AG04449 (cell line): ENCODE results near the gene PLEKHA6.

Experiments
- CTCF ChIA-PET: fragments of 350-600 bp; formaldehyde crosslinking; extraction: SDS; loops from one replicate; lab custom pipeline; 2021; ENCODE audit warnings: antibody characterized with exemption; lab: Yijun Ruan, JAX
- POLR2A ChIA-PET: fragments of 400-600, 350-600 bp; formaldehyde crosslinking; extraction: SDS; loops from one replicate; lab custom pipeline; 2020; ENCODE audit warnings: antibody characterized with exemption, inconsistent platforms; lab: Yijun Ruan, JAX
- DNase-seq: peaks from one replicate; pipeline ENCODE4 v3.0.0-alpha.2; 2010; ENCODE audit warnings: low read depth, low spot score
- H3K4me3 ChIP-seq: 2 replicates; pipeline ENCODE4 v1.5.1; 2011; ENCODE audit warnings: low read depth, mild to moderate bottlenecking, control low read depth, low read length
- CTCF ChIP-seq: IDR thresholded peaks from one replicate; pipeline ENCODE4 v1.5.1; 2011; ENCODE audit warnings: mild to moderate bottlenecking, moderate library complexity, low read length, control low read depth, inconsistent platforms; ENCODE audit not compliant: insufficient read depth; ENCODE audit errors: missing control alignments

Gene PLEKHA6

DNA sequence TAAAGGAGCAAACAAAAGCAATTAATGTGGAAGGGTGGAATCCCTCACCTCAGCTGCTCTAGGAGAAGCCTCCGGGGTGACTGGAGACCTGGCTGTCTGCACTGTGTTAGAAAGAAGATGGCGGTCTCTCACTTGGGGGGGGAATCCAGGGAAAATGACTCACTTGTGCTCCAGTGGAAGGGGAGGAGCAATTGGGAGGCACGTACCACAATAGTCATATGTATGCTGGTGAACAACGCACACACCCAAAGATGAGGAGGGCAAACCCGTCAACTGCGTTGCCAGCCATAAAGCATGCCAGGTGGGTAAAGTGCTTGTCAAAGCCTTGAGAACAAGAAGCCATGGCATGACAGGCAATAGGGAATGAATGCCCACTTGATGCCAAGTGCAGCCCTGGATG, 22.1 kb downstream of the PLEKHA6 start:
- TF ChIP-seq CTCF = no peak
- POLR2A ChIA-PET = no interaction called here
- no peak for DNase-seq
- CTCF ChIA-PET = interaction anchor here (0.9 to 1.8 kb wide), 3 partner anchors 12 to 79 kb away, joined by 3 to 4 read pairs (median 3); no protein-coding TSS in a partner anchor
- H3K4me3 ChIP-seq = no peak overlapping the region

DNA sequence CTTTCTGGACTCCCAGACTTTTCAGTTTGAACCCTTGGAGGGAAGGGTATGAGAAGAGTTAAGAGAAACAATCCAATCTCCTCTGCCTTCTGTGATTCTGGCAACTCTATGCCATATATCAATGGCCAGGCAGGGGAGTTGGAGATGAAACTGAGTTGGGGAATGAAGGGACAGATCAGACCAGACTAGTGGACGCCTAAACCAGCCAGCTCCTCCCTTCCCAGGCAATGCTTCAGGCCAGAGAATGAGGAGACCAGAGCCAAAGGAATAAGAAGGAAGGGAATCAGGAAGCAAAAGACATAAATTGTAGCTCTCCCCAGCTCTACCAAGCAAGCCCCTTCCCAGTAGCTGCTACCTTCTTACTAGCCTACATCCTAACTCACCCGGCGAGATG, 22.7 kb downstream of the PLEKHA6 start:
- TF ChIP-seq CTCF = no peak
- no peak overlapping the region for H3K4me3 ChIP-seq
- ChIA-PET CTCF (interaction anchor here (0.9 to 1.8 kb wide), 3 partner anchors 13 to 79 kb away, joined by 3 to 4 read pairs (median 3); no protein-coding TSS in a partner anchor), POLR2A (no interaction called here)
- DNase-seq = no peak

DNA sequence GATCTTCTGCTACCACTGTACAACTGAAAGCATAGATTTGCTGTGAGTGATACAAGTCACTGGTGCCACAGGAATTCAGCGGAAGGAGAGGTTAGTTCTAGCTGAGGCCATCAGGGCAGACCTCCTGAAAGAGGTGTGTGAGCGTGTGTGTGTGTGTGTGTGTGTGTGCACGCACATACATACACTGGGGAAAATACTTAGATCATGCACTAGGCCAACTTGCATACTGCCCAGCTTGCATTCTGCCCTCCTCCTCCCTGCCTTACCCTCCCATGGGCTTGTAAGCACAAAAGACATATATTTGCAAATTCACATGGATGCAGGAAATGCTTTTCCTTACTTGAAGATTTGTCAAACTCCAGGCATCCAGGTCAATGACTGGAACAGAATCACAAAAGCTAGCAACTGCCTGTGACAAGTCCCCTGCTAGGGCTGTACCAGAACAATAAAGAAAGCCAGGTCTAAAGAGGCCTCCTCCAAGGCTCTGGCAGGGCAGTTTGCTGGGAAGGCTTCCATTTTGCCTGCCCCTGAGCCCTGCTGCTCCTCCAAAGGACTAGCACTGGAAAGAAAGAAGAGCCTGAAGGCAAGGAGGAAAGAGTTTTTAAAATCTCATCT, 23.2 kb downstream of the PLEKHA6 start:
- POLR2A ChIA-PET = no interaction called here
- DNase-seq = no peak
- H3K4me3 ChIP-seq = no peak overlapping the region
- CTCF ChIA-PET = interaction anchor here (1.3 to 1.8 kb wide), 2 partner anchors 17 to 78 kb away, joined by 3 to 4 read pairs; no protein-coding TSS in a partner anchor
- TF ChIP-seq CTCF = no peak

GRCh38 chr1:204335533-204335932, 24.2 kb downstream of the PLEKHA6 start:
- POLR2A ChIA-PET = no interaction called here

GRCh38 chr1:204335085-204335484, 24.6 kb downstream of the PLEKHA6 start:
- H3K4me3 ChIP-seq = no peak overlapping the region
- ChIA-PET CTCF (no interaction called here), POLR2A (no interaction called here)
- TF ChIP-seq CTCF = no peak
- no peak for DNase-seq

More at GRCh38 chr1:204335533-204335932, 24.2 kb downstream of the PLEKHA6 start:
- no peak for DNase-seq
- H3K4me3 ChIP-seq = no peak overlapping the region
- CTCF ChIA-PET = no interaction called here
- TF ChIP-seq CTCF = no peak

DNA sequence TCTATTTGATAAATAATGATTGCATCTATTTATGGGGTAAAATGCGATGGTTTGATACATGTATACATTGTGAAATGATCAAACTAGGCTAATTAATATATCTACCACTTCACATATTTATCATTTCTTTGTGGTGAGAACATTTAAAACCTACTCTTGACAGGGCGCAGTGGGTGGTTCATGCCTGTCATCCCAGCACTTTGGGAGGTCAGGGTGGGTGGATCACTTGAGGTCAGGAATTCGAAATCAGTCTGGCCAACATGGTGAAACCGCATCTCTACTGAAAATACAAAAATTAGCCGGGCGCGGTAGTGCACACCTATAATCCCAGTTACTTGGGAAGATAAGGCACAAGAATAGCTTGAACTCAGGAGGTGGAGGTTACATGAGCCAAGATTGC, 25.3 kb downstream of the PLEKHA6 start:
- no peak for DNase-seq
- CTCF ChIA-PET = interaction anchor here (1.2 kb wide), 1 partner anchor 120 kb away, joined by 4 read pairs; the partner anchor contains the start of gene GOLT1A
- POLR2A ChIA-PET = no interaction called here
- H3K4me3 ChIP-seq = no peak overlapping the region
- TF ChIP-seq CTCF = no peak
